Natural killer cell (primary cell): ENCODE results near the gene AXIN1. TPM values are rescaled to one million over a fixed set of nuclear protein-coding genes. Genes with fewer than 3 reads are reported as not detected.
"Not testable (repeated sequence)": the region's sequence is repeated elsewhere in the genome, so short reads cannot be mapped to it uniquely, and the experiment has no call there.

Experiments used
- ATAC-seq, 3 donors: fragments of 150-1000 bp in 2 of 3; fragments of 200-7000 bp in 1 of 3; cut with Tn5 transposase; 1 replicate in 1 of 3; 2 replicates in 2 of 3; pipeline ENCODE4 v1.10.0; 2021; ENCODE audit warnings: mild to moderate bottlenecking in 2 of 3, moderate library complexity in 2 of 3
- DNase-seq, 2 donors: peaks; one replicate each; pipeline versions ENCODE4 v3.0.0 to v3.0.0-alpha.2; 2013 to 2021; ENCODE audit warnings: mixed read lengths in 1 of 2
- H3K27ac ChIP-seq: one replicate; pipeline ENCODE4 v1.5.1; 2013; ENCODE audit warnings: mild to moderate bottlenecking, low read length
- H3K27me3 ChIP-seq: one replicate; pipeline ENCODE4 v1.6.1; 2013; ENCODE audit warnings: low read length; ENCODE audit not compliant: control insufficient read depth, insufficient read depth
- H3K36me3 ChIP-seq: one replicate; pipeline ENCODE4 v1.6.1; 2013; ENCODE audit warnings: low read length; ENCODE audit not compliant: control insufficient read depth, insufficient read depth
- H3K4me1 ChIP-seq: one replicate; pipeline ENCODE4 v1.6.1; 2013; ENCODE audit warnings: low read length; ENCODE audit not compliant: control insufficient read depth, insufficient read depth
- H3K4me3 ChIP-seq: one replicate; pipeline ENCODE4 v1.5.1; 2013; ENCODE audit warnings: low read length
- H3K9me3 ChIP-seq: one replicate; pipeline ENCODE4 v1.6.1; 2013; ENCODE audit warnings: low read length; ENCODE audit not compliant: control insufficient read depth, insufficient read depth
- H3K27ac Mint-ChIP-seq, 2 donors: one replicate each; pipeline ENCODE4 v1.8.0; 2022; ENCODE audit warnings: mild to moderate bottlenecking in 2 of 2, mixed read lengths in 2 of 2, moderate library complexity in 1 of 2
- H3K27me3 Mint-ChIP-seq, 2 donors: one replicate each; pipeline ENCODE4 v1.8.0; 2022; ENCODE audit warnings: low read depth in 2 of 2, mixed read lengths in 2 of 2
- H3K36me3 Mint-ChIP-seq: one replicate; pipeline ENCODE4 v1.8.0; 2022; ENCODE audit warnings: mixed read lengths
- H3K4me1 Mint-ChIP-seq, 2 donors: one replicate each; pipeline ENCODE4 v1.8.0; 2022; ENCODE audit warnings: mixed read lengths in 2 of 2
- H3K4me3 Mint-ChIP-seq: one replicate; pipeline ENCODE4 v1.8.0; 2022; ENCODE audit warnings: mild to moderate bottlenecking, moderate library complexity, mixed read lengths
- H3K9me3 Mint-ChIP-seq, 2 donors: one replicate each; pipeline ENCODE4 v1.8.0; 2022; ENCODE audit warnings: mixed read lengths in 2 of 2
- CTCF ChIP-seq: fragments of 200-600 bp; IDR thresholded peaks from one replicate; pipeline ENCODE4 v1.8.0; 2022; ENCODE audit warnings: antibody characterized with exemption
- WGBS: methylation state at CpG from one replicate; pipeline ENCODE4 v1.1.7; 2013; ENCODE audit warnings: missing lambda C conversion rate; ENCODE audit not compliant: insufficient coverage; 5-methylcytosine and 5-hydroxymethylcytosine counted together
- intact Hi-C: fragments of 100-400 bp; cut with micrococcal nuclease; formaldehyde crosslinking; loops from one replicate; pipeline ENCODE4 v1.14.2; 2022
- total RNA-seq, 4 donors: library from RNA; stranded (reverse); fragments of 120-200 nt in 1 of 4; gene quantifications; one replicate each; pipeline versions ENCODE4 v1.2.3 to v1.2.4, GENCODE V29; 2013 to 2022

Gene AXIN1
- total RNA-seq, 3 donors from 2014 or later (not counting 1 experiment from before 2014, with no cell fraction given) = 100 to 122 (median 106) TPM

DNA sequence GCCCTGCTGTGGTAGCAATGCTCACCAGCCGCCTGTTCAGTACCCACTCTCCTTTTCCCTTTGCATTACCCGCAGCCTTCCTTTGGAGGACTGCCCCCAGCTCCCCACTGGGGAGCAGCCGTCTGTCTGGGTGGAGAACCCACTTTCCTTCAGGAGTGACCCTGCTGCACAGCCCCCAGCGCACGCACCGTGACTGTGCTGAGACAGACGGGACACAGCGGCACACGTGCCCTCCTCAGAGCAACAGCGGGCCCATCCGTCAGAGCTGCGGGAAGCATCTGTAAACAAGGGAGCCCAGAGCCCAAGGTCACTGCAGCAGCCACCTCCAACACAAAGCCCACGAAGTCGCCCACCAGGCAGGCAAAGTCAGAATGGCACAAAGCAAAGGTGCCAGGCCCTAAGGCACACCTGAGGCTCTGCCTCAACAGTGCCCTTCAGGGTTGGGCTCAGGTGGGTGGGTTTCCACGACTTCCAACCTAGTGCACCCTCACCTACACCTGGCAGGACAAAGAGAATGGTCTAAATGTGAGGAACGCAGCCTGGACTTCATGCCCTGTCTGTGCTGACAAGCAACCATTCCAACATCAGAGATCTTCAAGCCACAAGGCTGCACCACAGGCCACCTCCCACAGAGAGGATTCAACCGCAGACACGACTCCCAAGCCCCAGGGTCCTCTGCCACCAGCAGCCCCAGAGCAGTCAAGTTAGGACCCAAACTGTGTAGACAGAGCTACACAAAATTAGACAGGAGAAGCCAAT, 9.9 kb downstream of the AXIN1 start:
- H3K9me3 Mint-ChIP-seq = no peaks in the 10 kb centered on the region
- Histone ChIP-seq H3K36me3 (peaks cover 29% of the 10 kb centered on the region), H3K27me3 (no peaks in the 10 kb centered on the region), H3K4me1 (peaks cover 92% of the 10 kb centered on the region), H3K4me3 (no peak overlapping the region), H3K27ac (no peak overlapping the region), H3K9me3 (no peaks in the 10 kb centered on the region)
- ATAC-seq (no peak), DNase-seq (no peak)
- H3K27me3 Mint-ChIP-seq = no peaks in the 10 kb centered on the region
- H3K27ac Mint-ChIP-seq = peak overlapping the region; percentile 75 to 78
- intact Hi-C loops = no loop called here
- no peak for TF ChIP-seq CTCF
- H3K36me3 Mint-ChIP-seq = no peaks in the 10 kb centered on the region
- H3K4me3 Mint-ChIP-seq = peak overlapping the region; percentile 80
- H3K4me1 Mint-ChIP-seq = peaks cover 71 to 76% of the 10 kb centered on the region in 2 donors
- 72% methylated on average over 18 of the region's 18 CpGs for WGBS

DNA sequence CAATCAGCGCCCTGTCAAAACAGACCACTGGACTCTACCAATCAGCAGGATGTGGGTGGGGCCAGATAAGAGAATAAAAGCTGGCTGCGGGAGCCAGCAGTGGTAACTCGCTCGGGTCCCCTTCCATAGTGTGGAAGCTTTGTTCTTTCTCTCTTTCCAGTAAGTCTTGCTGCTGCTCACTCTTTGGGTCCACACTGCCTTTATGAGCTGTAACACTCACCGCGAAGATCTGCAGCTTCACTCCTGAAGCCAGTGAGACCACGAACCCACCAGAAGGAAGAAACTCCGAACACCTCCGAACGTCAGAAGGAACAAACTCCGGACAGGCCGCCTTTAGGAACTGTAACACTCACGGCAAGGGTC, 10.6 kb downstream of the AXIN1 start:
- H3K27me3 Mint-ChIP-seq, H3K9me3 Mint-ChIP-seq, H3K4me3 ChIP-seq, H3K36me3 Mint-ChIP-seq, DNase-seq, H3K27ac ChIP-seq, ATAC-seq, intact Hi-C loops, H3K9me3 ChIP-seq, H3K27me3 ChIP-seq: not testable (repeated sequence)
- Mint-ChIP-seq H3K27ac (peak overlapping the region; percentile 75 to 78), H3K4me1 (peaks cover 69 to 74% of the 10 kb centered on the region in 2 donors), H3K4me3 (peak overlapping the region; percentile 80)
- Histone ChIP-seq H3K36me3 (peaks cover 25% of the 10 kb centered on the region), H3K4me1 (peaks cover 90% of the 10 kb centered on the region)
- 79% methylated on average over 11 of the region's 13 CpGs for WGBS

DNA sequence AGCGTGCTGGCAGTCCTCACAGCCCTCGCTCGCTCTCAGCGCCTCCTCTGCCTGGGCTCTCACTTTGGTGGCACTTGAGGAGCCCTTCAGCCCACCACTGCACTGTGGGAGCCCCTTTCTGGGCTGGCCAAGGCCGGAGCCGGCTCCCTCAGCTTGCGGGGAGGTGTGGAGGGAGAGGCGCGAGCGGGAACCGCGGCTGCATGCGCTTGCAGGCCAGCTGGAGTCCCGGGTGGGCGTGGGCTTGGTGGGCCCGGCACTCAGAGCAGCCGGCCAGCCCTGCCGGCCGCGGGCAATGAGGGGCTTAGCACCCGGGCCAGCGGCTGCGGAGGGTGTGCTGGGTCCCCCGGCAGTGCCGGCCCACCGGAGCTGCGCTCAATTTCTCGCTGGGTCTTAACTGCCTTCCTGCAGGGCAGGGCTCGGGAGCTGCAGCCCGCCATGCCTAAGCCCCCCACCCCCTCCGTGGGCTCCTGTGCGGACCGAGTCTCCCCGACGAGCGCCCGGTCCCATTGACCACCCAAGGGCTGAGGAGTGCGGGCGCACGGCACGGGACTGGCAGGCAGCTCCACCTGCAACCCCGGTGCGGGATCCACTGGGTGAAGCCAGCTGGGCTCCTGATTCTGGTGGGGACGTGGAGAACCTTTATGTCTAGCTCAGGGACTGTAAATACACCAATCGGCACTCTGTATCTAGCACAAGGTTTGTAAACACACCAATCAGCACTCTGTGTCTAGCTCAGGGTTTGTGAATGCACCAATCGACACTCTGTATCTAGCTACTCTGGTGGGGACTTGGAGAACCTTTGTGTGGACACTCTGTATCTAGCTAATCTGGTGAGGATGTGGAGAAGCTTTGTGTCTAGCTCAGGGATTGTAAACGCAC, 11.2 kb downstream of the AXIN1 start:
- H3K36me3 ChIP-seq = peaks cover 20% of the 10 kb centered on the region
- H3K4me3 ChIP-seq, H3K27me3 Mint-ChIP-seq, intact Hi-C loops, H3K27me3 ChIP-seq, H3K27ac ChIP-seq, H3K36me3 Mint-ChIP-seq, ATAC-seq, H3K9me3 ChIP-seq, DNase-seq, H3K9me3 Mint-ChIP-seq: not testable (repeated sequence)
- H3K4me1 ChIP-seq = peaks cover 90% of the 10 kb centered on the region
- 95% methylated on average over 45 of the region's 47 CpGs for WGBS
- Mint-ChIP-seq H3K4me1 (peaks cover 70 to 73% of the 10 kb centered on the region in 2 donors), H3K27ac (peak overlapping the region; percentile 82 to 89), H3K4me3 (peak overlapping the region; percentile 88)

GRCh38 chr16:340370-341091, 12.0 kb downstream of the AXIN1 start:
- H3K4me1 Mint-ChIP-seq = peaks cover 70 to 73% of the 10 kb centered on the region in 2 donors
- no peak overlapping the region for H3K4me3 ChIP-seq

More at GRCh38 chr16:340370-341091, 12.0 kb downstream of the AXIN1 start:
- Histone ChIP-seq H3K27me3 (no peaks in the 10 kb centered on the region), H3K9me3 (no peaks in the 10 kb centered on the region), H3K4me1 (peaks cover 92% of the 10 kb centered on the region), H3K27ac (peak overlapping the region; percentile 43), H3K36me3 (peaks cover 12% of the 10 kb centered on the region)
- H3K4me3 Mint-ChIP-seq = peak overlapping the region; percentile 88
- no peaks in the 10 kb centered on the region for H3K27me3 Mint-ChIP-seq
- DNase-seq (no peak), ATAC-seq (no peak)
- intact Hi-C loops = no loop called here
- peak overlapping the region; percentile 82 to 89 for H3K27ac Mint-ChIP-seq
- 78% methylated on average over 23 of the region's 23 CpGs for WGBS
- no peaks in the 10 kb centered on the region for H3K9me3 Mint-ChIP-seq
- H3K36me3 Mint-ChIP-seq = no peaks in the 10 kb centered on the region
- TF ChIP-seq CTCF = no peak
